LNCAP (cell line): ENCODE data around the gene OGFOD1.

Experiments used
- TF ChIP-seq, protein P1 (sequence below): fragments of 450-650 bp; IDR thresholded peaks from 2 replicates; pipeline ENCODE4 v1.5.1; 2017; ENCODE audit warnings: mild to moderate bottlenecking

Gene OGFOD1

GRCh38 chr16:56519459-56520250 is 68.3 kb downstream of the OGFOD1 start, which contains the start of gene BBS2:
Gene BBS2, minus strand, starts transcription at chr16:56520024. Its CDS starts 162 bp downstream, at chr16:56519862.
- TF ChIP-seq, protein P1, sequence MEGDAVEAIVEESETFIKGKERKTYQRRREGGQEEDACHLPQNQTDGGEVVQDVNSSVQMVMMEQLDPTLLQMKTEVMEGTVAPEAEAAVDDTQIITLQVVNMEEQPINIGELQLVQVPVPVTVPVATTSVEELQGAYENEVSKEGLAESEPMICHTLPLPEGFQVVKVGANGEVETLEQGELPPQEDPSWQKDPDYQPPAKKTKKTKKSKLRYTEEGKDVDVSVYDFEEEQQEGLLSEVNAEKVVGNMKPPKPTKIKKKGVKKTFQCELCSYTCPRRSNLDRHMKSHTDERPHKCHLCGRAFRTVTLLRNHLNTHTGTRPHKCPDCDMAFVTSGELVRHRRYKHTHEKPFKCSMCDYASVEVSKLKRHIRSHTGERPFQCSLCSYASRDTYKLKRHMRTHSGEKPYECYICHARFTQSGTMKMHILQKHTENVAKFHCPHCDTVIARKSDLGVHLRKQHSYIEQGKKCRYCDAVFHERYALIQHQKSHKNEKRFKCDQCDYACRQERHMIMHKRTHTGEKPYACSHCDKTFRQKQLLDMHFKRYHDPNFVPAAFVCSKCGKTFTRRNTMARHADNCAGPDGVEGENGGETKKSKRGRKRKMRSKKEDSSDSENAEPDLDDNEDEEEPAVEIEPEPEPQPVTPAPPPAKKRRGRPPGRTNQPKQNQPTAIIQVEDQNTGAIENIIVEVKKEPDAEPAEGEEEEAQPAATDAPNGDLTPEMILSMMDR: no peak

GRCh38 chr16:56520251-56520577 is 68.9 kb downstream of the OGFOD1 start:
- TF ChIP-seq, protein P1: no peak

DNA sequence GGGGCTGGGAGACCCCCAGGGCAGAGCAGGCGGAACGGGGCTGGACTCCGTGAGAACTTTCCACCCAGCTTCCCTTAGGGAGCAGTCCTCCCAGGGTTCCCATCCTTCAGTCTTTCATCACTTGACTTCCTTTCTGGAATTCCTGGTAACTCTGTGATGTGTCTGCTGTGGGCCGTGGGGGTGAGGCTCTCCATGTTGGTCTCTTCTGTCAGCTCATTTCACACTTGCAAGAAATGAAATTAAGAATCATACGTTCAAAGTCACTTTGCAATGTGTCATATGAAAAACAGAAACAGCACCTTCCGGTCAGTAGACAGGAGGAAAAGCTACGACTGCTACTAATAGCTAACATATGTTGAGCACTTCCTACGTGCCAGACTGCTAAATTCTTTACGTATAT is 73.9 kb downstream of the OGFOD1 start:
- TF ChIP-seq, protein P1: no peak
